COR-L47 (cell line): ENCODE data around the gene PRIMA1.

Experiments used
- DNase-seq: peaks from one replicate; lab custom pipeline; 2025; lab: John Stamatoyannopoulos, UW

Gene PRIMA1

DNA sequence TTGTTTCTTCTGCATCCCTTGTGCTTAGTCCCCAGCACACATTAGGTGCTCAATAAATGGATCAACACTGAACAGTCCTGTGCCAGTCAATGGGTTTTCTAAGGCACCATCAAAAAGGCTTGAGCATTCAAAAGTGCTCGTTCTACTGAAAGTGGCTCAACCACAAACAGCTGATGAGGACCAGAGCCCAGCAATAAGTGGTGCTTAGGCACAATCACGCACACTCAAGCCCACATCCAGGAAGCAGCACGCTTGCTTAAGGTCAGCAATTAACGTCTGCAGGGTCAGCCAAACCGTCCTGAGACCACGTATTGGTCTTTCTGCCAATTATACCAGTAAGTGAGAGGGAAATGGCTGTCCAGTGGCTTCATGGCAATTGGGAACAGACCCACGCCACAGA lies 56.5 kb downstream of the PRIMA1 start:
- DNase-seq: no peak

DNA sequence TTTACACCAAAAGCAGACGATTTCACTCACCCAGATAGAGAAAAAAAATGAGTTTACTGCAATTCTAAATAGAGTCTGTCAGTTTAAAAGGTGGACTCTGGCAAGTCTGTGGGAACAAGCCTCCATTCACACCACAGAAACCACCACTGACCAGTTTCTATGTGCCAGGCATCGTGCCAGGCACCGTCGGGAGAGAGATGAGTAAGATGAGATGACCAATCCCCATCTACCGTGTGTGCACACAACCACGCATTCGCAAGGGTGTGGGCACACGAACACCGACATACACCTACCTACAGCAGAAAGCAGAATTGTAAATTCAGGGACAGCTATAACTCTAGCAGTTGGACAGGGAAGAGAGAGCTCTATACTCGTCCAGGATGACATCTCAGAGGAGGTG lies 58.3 kb downstream of the PRIMA1 start:
- DNase-seq: no peak

DNA sequence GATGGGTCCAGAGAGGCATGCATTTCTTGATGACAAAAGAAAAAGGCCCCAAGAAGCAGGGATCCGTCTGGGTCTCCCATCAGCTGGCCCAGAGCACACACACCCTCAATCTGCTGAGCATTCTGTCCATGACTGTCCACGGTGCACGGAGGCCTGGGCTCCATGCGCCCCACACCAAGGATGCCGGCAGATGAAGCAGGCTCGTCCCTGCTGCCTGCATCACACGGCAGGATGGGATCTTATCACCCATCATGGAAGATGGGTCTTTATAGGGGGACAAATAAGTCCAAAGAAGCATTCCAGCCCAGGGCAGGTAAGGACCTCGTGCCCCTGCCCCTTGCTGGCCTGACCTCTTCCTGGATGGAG lies 59.7 kb downstream of the PRIMA1 start:
- DNase-seq: no peak

DNA sequence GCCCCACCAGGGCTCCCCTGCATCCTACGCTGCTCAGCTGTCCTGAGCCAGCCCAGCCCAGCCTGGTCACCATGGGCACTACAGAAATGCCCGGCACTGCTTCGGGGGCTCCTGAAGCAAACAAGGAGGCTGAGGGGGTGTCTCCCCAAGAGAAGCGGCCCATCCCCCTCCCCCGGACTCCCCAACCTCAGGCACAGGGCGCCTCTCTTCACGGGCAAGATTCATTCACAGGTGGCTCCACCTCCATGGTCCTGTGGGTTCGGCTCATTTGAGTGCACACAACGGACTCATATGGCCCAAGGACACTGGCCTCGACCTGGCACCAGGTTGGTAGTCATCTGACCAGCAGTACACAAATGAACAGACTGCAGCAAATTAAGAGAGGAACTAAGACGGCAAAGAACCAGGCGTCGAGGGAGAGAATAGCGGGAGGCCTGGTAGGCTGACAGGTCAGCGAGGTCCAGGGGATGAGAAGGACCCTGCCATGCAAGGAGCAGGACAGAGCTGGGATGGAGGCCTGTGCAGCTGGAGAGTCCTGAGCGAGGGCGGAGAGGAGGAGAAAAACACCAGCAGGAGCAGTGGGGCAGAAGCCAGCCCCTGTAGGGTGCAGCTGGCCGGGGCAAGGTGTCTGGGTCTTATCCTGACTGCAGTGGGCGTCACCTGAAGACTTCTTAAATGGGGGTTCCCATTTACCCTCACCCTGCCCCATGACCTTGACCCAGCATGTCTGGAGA lies 60.2 kb downstream of the PRIMA1 start:
- no peak for DNase-seq

DNA sequence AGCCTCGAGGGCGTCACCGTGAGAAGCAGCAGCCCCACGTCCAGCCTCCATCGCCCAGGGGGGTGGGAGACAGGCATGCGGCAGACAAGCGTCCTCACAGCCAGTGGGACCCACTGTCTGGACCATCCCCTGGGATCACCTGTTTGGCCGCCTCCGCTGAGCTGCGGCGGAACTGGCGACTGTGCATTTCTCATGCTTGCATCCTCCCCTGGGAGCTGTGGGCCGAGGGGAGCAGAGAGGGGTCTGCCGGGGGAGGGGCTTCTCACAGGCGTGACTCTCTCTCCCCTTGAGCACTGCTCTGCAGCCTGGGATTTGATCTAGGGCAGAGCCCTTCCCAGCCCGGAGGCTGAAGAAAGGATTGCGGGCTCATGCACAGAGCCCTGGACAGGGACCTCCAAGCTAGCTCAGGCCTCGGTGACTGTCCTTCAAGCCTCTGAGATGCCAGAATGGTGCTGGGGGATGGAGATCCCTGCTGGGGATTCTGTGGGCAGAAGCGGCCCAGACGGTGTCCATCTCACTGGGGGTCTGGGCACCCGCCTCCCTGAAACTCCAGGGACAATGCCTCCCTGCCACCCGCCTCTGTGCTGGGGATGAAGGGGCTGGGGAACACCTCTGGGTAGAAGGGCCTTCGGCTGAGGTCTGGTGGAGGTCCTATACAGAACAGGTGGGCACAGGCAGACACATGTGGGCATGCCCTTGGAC lies 61.1 kb downstream of the PRIMA1 start:
- no peak for DNase-seq

DNA sequence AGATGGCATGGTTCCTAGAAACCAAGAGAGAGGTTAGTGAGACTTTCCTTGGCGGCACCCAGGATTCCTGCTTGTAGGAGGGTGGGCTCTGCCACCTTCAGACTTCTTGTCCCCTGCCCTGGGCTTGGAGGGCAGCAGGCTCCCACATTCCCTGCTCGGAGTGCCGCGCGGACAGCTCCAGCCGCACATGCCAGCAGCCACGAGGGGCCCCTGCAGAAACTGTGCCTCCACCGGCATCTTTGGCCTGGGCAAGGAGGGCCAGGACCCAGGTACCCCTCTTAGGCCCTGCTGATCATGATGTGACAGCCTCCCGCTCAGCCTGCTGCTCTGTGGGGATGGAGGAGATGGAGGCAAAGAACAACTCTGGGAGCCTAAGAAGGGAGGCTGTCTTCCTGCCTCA lies 62.3 kb downstream of the PRIMA1 start:
- no peak for DNase-seq

DNA sequence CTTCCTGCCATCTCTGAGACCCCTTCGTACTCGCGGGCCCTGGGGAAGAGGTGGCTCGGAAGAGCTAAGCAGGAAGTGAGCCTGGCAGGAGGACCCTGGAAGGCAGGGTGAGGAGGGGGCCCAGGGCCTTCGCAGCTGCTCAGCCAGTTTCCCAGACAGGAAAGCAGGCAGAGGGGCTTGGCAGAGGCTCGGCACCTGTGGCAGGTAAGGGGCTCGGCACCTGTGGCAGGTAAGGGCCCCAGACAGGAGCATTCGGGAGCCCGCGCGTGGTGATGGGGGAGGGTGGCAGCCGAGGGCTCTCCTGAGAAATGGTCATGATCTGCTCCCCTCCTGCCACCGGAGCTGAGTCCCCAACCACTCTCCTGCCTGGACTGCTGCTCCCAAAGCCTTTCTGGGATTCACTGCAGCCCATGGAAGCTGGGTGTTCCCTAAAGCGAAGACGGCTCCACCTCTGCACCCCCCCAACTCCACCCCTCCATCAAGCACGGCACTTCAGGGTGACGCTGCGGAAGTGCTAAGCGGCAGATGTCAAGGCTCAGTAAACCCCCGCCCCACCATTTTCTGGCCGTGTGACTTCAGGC lies 63.2 kb downstream of the PRIMA1 start:
- no peak for DNase-seq

DNA sequence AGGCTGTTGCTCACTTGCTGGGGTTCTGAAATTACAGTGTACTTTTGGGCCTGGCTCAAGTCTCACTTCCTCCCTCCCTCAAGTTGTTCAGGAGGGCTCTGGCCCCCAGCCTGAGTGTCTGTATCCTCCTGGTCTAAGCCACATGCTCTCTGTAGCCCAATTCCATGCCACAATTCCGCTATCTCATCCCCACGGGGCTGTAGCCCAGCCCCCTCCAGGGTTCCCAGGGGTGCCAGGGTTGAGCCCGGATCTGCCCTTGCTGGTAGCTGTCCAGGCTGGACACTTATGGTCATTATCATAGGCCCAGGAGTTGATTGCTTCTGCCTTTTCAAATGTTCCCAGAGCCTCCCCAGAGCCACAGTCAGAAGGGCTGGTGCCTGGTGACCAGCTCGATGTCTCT lies 65.3 kb downstream of the PRIMA1 start:
- no peak for DNase-seq

DNA sequence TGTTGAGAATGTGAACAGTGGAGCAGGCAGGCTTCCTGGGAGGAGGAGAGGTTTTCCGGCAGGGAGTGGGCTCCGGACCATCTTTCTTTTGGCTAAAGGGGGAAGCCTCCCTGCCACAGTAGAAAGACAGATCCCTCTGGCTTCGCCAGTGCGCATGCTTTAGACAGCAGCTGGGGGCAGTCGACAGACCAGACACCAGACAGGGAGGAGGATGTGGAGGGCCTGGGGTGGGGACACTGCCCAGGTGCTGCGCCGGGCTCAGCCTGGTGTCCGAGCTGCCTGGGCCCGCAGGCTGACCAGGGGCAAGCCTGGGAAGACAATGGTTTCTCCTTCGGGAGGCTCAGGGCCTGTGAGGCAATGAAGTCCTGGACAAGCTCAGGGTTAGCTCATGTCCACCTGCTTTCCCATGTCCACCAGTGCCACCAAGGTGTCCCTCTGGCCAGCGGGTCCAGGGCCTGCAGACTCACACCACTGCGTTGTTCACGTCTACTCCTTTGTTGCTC lies 67.3 kb downstream of the PRIMA1 start:
- no peak for DNase-seq

DNA sequence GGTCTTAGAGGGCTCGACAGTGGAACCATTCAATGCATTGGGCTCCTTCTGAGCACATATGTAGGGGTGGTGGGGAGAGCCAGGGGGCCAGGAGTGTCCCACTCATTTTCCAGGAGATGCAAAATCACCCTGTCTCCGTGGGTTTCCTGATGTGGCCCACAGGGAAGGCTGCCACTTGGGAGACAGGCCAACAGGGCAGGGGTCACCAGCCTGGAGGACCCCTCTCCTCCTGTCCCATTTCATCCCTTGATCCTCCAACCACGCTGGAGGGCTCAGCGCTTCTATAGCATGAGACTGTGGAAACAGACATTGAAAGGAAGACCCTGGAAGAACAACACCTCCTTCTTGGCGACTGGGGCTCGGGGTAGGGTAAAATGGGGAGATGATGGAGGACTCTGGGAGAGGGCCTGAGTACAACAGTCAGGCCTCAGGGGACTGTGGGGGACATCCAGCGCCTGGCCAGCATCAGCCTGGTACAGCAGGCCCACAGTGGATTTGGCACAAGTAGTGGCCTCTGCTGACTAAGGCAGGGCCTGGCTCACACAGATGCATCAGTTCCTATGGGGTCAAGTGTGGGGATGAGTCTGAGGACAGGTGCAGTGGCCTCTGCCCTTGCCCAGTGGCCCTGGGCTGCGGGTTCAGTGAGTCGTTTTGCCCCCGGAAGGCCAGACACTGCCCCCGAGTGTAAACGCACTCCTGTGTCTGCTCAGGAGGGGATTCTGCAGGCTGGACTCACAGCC lies 68.0 kb downstream of the PRIMA1 start:
- no peak for DNase-seq

DNA sequence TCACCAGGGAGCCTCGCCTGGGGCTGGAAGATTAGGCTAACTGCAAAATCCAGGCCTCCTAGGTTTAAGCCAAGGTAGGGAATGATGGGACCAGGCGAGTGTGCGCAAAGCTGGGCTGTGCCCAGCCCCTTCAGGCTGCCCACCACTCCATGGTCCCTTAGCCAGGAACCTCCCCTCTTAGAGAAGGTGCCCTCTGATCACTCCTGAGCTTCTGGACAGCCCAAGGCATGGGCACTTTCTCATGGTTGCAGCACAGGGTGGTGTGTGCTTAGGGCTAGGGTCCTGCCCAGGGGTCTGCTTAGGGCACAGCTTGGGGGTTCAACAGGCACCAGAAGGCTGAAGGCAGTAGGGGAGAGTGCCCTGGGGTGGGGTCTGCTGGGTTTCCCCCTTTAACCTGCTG lies 69.0 kb downstream of the PRIMA1 start:
- DNase-seq: no peak

DNA sequence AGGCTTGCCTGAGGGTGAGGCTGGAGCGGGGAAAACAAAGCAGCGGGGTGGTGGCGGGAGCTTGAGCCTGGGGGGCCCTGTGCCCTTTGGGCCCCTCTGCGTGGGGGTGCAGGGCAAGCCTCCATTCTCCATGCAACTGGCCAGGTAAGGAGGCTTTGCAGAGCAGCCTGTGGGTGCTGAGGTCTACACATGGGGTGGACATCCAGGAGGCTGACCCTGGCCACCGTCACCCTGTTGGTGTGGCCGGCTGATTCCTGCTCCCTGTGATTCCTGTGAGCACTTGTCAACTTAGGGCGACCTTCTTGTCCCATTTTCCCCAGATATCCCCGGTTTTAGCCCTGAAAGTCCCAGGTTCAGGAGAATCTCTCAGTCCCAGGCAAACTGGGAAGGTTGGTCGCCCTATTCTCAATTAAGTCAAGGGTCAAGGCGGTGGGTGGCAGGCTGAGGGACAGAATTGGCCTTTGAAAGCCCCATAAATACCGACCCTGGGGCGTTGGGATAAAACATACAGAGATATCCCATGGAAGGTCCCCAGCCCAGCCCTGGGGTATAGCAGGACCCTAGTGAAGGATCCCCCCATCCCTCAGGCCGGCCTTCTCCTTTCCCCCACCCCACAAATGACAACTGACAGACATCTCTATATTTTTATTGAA lies 70.5 kb downstream of the PRIMA1 start:
- DNase-seq: no peak

DNA sequence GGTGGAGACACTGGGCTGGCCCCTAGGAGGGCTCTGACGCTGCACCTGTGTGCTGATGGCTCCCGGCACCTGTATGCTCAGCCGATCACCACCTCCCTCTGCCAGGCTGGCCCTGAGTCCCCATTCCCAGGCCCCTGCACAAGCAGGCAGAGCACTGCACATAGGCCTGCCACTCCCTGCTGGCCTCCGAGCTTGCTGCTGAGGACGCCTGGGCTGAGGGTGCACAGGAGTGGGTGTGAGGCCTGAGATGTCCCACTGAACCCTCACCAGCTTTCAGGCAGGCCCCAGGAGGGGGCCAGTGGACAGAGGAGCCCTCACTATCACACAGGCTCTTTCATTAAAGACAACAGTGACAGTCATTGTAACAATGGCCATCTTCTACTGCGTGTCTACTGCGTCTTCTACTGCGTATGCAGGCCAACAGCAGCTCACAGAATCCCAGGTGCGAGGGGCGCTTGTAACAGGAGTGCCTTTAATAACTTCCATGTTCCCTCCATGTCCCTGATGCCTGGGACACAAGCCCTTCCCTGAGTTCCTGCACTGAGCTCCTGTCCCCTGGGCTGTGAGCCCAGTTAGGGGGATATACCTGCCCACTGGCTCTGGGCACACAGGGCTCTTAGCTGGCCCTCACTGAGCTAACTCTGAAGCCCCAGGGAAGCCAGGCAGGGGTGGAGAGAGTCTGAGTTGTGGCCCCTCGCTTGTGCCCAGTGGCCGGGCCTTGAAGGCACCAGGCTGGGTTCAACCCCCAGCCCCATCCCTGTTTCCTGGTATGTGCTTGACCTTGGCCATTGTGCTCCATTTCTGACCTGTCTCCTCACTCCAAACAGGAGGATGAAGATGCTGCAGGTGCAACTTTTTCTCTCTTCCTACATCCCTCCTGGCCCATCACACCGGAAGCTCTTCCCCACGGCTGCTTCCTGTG lies 71.3 kb downstream of the PRIMA1 start:
- DNase-seq: no peak

DNA sequence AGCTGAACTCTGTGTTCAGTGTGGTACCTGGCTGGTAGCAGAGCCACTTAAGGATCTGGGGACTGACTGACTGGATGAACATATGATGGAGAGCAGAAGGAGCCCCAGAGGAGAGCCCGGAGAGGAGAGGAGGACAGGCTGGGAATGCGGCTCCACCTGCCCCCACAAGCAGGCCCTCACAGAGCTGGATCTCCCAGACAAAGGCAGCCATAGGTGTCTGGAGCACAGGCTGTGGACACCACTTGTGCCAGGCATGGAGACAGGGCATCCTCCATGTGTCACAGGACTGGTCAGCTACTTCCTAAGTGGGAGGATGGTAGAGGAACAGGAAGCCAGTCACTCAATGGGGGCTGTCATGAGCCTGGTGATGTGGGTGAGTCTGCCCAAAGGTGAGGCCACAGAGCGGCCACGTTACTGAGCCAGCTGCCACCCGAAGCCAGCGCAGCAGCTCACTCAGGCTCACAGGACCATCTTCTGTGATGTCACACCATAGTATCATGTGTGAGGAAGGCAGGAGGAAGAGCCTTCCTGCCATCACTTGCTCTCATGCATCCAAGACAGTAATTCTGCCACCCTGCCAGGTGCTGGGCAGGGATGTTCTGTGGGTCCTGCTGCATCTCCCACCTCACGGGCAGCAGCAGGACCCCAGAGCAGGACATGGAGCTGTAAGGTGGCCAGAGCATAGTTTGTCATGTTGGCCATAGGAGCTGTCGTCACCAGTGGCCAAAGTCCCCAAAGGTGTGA lies 72.1 kb downstream of the PRIMA1 start:
- DNase-seq: no peak

DNA sequence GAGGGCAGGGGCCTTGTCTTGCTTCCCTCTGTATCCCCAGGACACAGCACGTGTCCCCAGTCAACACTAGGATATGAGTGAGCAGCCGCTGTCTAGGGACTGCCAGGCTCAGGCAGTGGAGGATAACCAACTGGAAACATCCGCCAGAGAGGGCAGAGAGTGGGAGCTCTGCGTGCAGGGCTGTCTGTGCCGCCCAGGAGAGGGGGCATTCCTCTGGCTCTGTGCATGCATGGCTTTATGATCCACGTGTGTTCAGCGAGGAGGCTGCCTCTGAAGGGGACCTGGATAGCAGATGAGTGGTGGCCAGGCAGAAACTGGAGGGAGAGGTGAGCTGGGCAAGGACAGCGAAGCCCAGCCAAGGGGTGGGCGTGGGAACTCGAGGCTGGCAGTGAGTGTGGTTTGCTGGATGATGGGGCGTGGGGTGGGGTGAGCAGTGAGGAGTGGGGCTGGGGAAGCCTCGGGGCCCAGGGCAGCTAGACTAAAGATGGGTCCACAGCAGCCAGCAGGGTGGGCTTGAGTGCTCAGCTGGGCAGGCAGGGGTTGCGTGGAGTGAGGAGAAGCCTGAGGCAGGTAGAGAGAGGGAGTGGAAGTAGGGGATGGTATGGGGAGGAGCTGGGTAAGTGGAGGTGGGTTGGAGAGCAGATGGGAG lies 72.9 kb downstream of the PRIMA1 start:
- no peak for DNase-seq

DNA sequence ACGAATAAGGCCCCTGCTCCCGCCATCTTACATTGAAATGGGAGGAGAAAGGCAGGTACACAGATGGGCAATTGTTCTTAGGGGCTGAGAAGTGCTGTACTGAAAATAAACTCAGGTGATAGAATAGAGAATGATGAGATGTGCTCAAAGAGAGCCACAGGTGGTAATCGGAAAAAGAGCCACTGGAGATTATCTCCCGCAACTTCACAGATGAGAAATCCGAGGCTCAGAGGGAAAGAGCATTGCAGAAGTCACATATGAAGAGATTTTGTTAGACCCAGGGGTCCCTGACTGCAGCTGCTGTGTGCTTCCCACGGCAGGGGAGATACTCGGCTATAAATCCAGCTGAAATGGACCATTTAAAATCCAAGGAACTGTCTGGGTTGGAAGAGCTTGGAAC lies 73.7 kb downstream of the PRIMA1 start:
- no peak for DNase-seq

DNA sequence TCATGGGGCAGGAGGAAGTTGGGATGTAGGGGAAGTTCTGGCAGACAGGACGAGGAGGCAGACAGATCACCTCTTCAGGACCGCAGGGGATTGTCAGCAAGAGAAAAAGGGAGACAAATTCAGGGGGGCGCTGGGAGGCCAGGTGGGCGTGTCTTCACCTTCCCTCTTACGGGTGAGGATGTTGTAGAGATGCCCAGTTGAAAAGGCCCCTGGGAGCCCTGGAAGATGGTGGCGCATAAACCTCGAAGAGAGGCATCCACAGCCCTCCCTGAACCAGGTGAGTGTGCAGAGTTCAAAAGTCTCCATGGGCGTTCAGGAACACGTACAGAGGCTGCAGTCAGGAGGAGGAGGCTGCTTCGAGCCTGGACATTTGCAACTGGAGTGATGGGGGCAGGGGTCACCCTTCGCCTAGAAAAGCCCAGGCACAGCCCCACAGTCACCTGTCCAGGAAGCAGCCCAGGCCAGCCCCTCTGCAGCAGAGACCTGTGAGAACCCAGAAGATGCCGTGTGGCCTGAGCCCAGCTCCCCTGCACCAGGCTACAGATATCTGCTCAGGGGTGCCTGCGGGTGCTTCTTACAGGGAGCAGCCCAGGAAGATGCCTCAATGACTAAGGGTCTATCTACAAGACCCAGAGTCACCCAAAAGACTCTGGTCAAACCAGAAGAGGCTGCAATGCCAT lies 74.4 kb downstream of the PRIMA1 start:
- no peak for DNase-seq

DNA sequence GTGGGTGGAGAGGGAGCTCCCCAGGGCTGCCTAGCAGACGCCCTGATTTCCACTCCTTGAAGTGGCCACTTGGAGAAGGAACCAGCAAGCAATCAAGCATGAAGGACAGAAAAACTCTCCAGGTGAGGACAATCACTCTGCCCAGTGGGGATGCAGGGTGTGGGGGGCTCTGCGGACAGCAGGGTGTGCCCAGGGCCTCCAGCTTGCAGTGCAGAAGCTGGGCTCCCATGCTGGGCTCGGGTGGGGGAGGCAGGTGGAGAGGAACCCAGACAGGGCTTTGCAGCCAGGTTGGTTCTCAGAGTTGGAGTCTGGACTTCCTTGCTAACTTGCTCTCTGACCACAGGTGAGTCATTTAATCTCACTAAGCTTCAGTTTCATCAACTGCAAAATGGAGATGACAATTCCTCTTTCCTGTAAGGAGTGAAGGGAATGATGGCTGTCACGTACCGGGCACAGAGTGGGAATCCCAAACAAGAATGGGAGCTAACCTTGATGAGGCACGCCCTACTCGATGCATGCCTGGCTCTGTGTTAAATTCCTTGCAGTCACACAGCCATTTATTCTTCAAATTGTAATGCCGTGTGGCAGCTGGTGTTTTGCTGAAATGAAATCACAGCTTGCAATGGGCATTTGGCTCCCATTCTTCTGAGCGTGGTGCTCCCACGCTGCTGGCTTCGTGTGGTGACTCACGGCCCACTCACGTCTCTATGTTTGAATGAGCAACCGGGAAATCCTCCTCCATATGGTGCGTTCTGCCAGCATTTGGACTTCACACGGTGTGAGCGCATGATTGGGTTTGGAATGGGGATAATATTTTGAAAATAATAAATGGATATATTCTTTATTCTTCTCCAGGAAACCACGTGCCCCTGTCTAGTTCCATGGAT lies 75.2 kb downstream of the PRIMA1 start:
- DNase-seq: peak; percentile 78
